Coronary artery (tissue), 2 donors: ENCODE data around the gene CTAGE8.
"Not testable (repeated sequence)": the region's sequence is repeated elsewhere in the genome, so short reads cannot be mapped to it uniquely, and the experiment has no call there.

Experiments
- DNase-seq: peaks from one replicate; pipeline ENCODE4 v3.0.0-alpha.2; 2017; ENCODE audit warnings: low spot score
- H3K27ac ChIP-seq, 2 donors: fragments of 200-600 bp; sonication (generic); one replicate each; pipeline ENCODE4 v1.5.1; 2016 to 2019
- H3K4me3 ChIP-seq: fragments of 200-600 bp; sonication (generic); 2 replicates; pipeline ENCODE4 v1.5.1; 2016; ENCODE audit warnings: mild to moderate bottlenecking, moderate library complexity

CTAGE8 gene, protein sequence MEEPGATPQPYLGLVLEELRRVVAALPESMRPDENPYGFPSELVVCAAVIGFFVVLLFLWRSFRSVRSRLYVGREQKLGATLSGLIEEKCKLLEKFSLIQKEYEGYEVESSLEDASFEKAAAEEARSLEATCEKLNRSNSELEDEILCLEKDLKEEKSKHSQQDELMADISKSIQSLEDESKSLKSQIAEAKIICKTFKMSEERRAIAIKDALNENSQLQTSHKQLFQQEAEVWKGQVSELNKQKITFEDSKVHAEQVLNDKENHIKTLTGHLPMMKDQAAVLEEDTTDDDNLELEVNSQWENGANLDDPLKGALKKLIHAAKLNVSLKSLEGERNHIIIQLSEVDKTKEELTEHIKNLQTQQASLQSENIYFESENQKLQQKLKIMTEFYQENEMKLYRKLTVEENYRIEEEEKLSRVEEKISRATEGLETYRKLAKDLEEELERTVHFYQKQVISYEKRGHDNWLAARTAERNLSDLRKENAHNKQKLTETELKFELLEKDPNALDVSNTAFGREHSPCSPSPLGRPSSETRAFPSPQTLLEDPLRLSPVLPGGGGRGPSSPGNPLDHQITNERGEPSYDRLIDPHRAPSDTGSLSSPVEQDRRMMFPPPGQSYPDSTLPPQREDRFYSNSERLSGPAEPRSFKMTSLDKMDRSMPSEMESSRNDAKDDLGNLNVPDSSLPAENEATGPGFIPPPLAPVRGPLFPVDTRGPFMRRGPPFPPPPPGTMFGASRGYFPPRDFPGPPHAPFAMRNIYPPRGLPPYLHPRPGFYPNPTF

DNA sequence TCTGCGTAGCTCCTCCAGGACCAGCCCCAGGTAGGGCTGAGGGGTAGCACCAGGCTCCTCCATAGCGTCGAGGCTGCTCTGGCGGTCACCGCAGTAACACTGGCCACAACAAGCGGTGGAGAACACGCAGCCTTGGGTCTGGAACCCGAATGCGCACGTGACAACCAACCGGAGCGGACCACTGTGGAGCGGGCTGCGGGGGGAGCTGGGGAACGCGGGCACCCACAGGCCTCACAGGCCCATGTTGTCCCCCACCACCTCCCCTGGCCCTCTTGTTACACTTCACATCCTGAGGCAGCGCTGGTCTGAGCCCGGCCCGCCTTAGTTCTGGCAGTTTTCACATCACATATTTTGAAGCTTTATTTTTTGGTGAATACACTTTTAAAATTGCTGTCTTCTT lies at the start of gene CTAGE8:
TSS of gene CTAGE8 (minus strand) at position 101 of the 400 bp plus-strand sequence. CDS start at position 63, 38 bp downstream.
- H3K27ac ChIP-seq, DNase-seq, H3K4me3 ChIP-seq: not testable (repeated sequence)

DNA sequence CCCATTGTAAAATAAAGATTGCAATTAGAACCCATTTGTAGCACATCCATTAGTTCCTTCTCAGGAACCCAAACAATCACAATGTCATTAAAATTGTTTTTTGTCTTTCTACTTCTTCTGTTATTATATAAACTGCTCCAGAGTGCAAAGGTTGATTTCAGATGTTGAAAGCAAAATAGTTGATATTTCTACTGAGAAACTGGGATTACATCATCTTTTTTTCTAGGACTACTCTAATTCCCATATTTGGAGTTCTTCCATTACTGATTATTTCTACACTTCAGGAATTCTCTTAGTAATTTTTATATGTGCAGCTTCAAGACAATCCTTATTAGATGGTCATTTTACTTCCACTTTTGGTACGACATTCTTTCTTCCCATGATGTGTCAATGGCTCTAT lies 48.4 kb upstream of the CTAGE8 start:
- not testable (repeated sequence) for H3K4me3 ChIP-seq, DNase-seq, H3K27ac ChIP-seq

DNA sequence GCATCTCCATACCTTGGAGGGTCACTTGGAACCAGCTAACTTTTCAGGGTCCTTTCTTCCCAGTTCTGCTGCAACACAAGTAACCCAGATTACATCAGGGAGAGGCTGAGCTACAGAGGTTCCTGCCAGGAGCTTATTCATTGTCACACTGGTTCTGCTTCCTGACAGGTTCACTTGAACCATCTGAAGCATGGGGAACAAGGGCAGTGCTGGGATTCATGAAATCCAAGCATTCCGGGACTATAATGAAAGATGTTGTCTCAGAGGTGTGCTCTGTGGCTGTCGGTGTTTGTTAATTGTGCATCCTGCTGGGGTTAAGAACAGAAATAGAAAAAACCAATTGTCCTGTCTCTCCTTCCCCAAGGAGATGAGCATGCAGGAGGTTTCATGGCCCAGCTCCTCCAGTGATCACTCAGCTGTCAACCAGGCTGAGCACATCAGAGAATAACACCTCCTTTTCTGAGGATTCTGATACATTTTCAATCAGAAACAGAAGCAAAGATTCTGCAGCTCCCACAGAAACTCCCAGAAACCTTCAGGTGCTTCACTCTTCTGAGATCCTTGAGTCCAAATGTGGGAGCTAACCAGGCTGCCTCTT lies 42.9 kb upstream of the CTAGE8 start, which contains the start of gene OR2A1:
TSS of gene OR2A1 (plus strand) at position 548 of the 598 bp plus-strand sequence. CDS start 5,706 bp downstream, outside the sequence.
- H3K27ac ChIP-seq, H3K4me3 ChIP-seq, DNase-seq: not testable (repeated sequence)

DNA sequence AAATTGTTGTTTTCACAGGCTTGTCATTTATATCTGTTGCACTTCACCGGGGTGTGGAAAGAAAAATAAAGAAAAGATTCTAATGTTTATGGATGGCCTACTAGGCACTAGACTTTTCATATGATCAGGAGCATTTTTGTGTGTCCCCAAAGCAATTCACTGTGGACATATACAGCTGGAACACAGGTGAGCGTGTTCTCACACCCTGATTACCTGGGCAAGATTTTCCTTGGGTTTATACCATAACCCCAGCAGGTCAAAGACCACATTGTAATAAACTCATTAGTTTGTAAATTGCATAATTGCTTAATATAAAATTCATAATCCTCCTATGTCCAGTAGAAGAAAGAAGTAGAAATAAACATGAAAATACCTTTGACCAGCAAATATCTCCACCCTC lies 42.1 kb upstream of the CTAGE8 start:
- not testable (repeated sequence) for H3K27ac ChIP-seq, H3K4me3 ChIP-seq, DNase-seq

DNA sequence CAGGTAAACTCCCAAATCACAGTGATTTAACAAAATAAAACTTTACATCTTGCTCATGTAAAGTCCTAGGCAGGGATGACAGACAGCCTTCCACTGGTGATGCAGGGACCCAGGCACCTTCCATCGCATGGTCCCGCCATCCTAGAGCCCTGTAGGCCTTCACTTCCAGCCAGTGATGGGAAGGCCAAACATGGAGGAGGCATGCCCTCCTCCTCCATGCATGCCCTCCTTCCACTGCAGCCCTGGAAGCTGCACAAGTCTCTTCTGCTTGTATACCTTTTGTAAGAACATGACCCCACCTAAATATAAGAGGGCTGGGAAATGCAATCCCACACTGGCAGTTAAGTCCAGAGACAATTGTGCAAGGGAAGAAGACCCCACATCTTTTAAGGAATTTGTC lies 40.6 kb upstream of the CTAGE8 start:
- not testable (repeated sequence) for DNase-seq, H3K4me3 ChIP-seq, H3K27ac ChIP-seq

DNA sequence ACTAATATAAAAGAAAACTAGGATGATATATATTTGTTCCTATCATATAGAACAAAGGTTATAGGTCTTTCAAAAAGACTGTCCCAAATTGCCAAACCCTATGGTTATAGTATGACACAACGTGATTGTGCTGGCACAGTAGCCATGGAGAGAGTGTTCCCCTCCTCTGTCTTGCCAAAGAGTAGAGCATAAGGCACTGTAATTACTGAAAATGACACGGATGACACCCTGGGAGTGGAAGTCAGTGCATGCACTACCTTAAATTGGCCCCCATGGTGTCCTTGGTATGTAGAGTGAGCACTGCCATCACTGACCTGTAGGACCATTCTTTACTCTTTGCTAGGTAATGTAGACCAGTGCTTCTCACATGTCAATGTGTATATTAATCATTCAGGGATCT lies 36.1 kb upstream of the CTAGE8 start:
- not testable (repeated sequence) for H3K27ac ChIP-seq, DNase-seq, H3K4me3 ChIP-seq

DNA sequence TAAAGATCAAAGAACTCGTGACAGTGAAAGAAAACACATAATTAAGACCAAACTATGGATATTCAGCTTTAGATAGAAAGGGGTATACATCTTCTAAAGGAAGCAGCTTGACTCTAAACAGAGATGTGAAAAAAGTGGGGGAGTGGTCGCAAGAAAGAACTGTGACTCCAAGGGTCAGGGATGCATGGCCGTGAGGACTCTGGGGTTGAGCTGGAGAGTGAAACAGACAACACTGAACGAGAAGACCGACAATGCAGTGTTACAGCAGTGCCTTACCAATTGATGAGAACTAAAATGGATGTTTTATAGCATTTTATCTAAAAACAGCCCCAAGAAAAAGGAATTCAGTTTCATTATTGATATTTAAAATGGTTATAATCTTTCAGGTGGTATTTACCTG lies 34.5 kb upstream of the CTAGE8 start:
- H3K4me3 ChIP-seq, DNase-seq, H3K27ac ChIP-seq: not testable (repeated sequence)

DNA sequence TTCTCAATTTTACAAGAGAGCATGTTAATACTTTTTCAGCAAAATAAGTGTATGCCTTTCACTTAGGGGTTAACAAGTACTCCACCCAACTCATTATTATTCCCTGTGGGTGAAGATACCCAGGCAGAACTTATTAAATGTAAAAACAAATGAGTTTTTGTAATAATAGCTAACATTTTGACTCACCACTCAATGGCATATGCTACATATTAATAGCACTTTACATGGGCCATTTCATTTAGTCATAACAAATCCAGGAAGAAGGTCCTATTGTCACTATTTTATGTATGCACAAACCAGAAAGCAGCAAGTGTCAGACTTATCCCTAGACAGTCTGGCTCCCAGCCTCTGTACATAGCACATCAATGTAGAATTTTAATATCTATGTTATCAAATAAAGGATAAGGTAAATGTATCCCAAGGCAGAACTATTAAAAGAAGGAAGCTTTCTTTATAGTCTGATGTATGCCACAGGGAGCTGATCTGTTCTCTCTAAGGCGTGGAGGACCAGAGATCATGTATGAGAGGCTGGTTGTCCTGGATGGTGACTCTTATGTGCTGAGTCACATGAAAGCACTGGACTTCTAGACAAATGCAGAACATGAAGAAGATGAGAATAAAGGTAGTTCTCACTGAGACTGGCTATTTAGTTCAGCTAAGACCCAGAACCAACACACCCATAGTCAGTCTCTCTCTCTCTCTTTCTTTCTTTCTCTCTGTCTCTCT lies 33.7 kb upstream of the CTAGE8 start:
- not testable (repeated sequence) for DNase-seq, H3K4me3 ChIP-seq, H3K27ac ChIP-seq

DNA sequence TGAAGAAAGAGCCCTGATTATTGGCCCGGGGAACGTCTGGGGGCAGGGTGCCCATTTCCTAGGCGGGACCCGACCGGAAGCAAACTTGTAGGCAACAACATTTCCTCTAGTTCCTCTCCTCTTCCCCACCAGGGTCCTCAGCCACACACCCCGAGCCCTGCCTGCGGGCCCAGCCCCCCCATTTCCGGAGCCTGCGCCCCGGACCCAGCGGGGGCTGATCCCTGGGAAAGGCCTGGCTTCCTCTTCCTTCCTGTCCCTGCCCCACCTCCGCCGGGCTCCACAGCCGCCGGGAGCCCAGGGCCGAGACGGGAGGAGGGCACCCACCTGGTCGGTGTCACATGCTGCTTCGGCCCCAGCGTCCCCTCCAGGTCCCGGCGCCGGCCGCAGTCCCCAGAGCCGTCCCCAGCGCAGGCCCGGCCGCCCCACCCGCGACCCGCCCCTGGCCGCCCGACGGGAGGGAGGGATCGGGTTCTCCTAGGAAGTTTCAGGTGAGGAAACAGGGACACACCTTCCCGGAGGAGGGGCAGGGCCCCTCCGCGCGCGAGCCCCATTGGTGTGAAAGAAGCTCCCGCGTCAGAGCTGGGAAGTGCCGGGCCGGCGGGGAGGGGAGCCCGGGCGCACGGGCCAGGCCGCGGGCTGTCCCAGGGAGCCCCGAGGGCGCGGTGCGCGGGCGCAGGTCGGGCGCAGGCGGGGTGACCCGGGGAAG lies 24.9 kb upstream of the CTAGE8 start:
- DNase-seq: not testable (repeated sequence)

DNA sequence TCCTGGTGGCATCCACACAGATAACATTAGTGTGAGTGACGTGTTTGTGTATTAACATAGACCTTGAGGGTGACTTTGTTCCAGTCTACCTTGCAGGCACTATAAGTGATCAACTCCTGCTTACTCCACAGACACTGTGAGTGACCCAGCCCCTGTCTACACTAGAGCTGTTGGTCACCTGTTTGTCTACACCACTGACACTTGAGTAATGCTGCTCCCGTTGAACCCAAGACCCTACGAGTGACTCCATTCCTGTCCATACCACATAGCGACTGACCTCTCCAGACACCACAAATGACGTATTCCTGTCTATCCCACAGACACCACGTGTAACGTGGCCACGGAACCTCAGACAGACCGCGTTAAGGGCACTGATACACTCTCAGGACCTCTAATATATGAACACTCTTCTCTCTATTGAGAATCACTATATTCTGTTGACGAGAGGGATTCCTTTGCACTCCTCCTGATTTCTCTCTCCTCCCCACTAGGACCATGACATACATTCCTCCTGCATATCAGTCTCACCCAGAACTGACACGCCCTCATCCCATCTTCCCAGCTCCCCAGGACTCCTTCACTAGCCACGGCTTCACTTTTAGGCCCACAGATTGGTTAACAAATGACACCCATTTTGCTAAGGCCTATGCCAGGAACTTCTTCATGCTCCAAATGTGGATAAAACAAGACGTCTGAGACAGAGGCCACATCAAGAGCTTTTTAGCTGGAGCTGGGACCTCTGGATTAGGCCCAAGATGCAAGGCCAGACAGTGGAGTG lies 23.5 kb upstream of the CTAGE8 start:
- not testable (repeated sequence) for DNase-seq, H3K27ac ChIP-seq, H3K4me3 ChIP-seq

More for the DNA sequence above, 24.9 kb upstream of the CTAGE8 start:
- not testable (repeated sequence) for H3K4me3 ChIP-seq, H3K27ac ChIP-seq

DNA sequence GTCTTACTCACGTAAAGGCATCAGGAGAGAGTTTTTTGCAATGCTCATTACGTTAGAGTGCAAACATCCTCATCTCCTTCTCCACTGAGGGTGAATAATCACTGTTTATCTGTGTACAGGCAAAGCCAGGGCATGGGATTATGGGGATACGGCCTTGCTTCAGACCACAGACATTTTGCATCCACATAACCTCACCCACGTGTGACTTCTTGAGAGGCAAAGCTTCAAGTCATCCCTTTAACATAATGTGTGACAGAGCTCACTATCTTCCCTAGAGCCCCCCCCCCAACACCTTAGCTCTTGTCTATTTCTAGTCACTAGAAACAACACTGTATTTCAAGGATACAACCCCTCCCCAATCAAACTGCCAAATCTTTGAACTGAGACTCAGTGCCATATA lies 22.5 kb upstream of the CTAGE8 start:
- H3K4me3 ChIP-seq, DNase-seq, H3K27ac ChIP-seq: not testable (repeated sequence)

DNA sequence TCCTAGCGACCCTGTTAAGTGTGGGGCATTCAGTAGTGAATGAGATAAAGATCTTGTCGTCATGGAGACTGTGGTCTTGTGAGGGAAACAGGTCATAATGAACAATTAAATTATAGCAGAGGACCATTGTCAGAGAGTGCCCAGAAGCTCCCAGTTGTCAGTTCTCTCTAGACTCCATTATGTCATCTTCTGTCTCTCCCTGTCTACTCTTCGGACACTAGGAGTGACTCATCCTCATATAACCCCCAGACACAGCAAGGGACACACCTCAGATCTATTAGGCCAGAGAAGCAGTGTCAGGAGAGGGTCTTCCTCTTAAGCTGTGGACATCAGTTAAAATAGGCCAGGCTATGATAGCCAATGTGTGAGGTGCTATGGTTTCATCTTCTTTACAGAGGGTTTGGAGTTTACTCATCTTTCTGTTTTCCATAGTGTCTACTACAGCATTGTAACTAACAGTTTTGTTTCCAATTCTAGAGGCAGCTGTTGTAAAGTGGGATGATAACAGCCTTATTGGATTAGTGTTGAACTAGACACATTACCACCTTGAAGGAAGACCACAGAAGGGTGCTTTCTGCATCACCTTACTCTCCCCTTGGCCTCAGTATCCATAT lies 18.2 kb upstream of the CTAGE8 start:
- not testable (repeated sequence) for DNase-seq, H3K4me3 ChIP-seq, H3K27ac ChIP-seq

DNA sequence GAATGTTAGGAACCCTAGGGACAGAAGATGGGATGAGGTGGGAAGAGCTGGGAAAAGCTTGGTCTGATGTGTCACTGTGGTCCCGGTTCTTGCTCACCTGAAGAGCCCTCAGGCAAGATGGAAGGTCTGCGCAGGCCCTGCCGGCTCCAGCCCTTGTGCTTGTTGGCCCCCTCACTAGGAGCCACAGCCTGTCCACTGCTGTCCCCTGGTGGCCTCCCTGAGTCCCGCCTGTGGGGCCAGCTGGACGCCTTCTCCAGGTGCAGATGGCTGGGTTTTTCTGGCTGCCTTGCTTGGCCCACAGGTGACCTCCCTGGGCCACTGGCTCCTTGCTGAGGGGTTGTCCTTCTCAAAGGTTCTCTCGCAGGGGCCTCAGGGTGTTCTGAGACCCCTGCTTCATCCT lies 14.6 kb upstream of the CTAGE8 start:
- not testable (repeated sequence) for H3K4me3 ChIP-seq, H3K27ac ChIP-seq, DNase-seq

DNA sequence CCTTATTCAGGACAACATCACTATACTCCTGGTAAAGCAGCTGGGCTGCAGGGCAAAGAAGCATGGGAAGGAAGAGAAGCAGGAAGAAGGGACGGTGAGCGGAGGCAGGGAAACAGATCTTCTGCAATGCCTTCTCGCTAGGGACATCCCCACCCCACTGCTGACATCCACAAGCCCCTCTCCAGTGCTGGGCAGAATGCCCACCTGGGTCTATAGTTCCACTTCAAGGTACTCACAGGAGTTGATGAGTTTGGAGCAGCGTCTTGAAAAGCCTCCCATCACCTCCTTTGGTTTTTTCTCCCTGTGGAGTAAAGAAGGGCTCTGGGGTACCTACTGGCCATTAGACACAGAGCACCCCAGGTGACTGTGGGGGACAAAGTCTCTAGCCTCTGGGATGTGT lies 13.4 kb upstream of the CTAGE8 start:
- not testable (repeated sequence) for H3K4me3 ChIP-seq, DNase-seq, H3K27ac ChIP-seq

DNA sequence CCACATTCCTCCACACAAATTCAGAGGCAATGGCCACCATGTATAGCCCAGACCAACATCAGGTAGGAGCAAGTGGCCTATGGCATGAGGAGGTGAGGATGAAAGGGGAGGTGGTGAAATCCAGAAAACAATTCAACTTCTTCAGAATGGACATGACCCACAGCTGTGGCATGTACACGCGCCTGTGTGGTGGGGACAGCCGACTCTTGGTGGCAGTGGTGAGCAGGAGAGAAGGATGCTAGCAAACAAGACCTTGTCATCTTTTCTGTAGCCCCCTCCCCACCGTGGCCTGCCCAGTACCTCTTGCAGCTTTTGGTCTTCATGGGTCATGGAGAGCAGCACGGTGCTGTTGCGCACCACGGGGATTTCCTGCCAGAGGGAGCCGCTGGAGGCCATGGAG lies 12.9 kb upstream of the CTAGE8 start:
- DNase-seq, H3K4me3 ChIP-seq, H3K27ac ChIP-seq: not testable (repeated sequence)

DNA sequence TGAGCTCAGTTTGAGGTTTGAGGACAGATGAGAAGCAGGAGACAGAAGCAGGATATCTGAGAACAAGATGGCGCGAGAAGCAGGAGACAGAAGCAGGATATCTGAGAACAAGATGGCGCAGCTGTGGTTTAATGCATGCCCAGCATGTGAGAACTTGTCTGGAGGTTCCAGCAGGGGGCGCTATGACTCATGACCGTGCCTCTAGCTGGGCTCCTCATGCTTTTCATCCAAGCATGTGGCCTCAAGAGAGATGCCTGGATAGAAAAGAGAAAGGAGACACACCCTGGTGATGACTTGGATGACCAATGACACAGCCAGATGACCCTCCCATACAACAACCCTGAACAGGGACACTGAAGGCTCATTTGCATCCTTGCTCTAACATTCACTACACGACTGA lies 10.9 kb upstream of the CTAGE8 start:
- not testable (repeated sequence) for DNase-seq, H3K4me3 ChIP-seq, H3K27ac ChIP-seq

DNA sequence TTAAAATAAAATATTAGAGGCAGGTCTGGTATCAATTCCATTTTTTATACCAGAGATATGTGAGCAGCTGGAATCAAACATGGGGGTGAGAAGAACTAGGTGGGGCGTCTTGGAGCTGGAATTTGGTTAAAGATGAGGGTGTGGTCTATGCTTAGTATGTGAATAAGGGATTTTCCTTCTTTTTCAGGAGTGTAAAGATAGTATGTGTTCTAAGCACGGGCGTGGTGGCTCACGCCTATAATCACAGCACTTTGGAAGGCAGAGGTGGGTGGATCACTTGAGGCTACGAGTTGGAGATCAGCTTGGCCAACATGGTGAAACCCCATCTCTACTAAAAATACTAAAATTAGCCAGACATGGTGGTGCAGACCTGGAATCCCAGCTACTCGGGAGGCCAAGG lies 6.2 kb upstream of the CTAGE8 start:
- DNase-seq, H3K4me3 ChIP-seq, H3K27ac ChIP-seq: not testable (repeated sequence)
